HPDE6-E6E7 (cell line): ENCODE results near the gene OGDH.

ENCODE experiments used
- DNase-seq: peaks from one replicate; pipeline ENCODE4 v3.0.0; 2011; ENCODE audit warnings: missing footprints; ENCODE audit errors: extremely low spot score

Gene OGDH

DNA sequence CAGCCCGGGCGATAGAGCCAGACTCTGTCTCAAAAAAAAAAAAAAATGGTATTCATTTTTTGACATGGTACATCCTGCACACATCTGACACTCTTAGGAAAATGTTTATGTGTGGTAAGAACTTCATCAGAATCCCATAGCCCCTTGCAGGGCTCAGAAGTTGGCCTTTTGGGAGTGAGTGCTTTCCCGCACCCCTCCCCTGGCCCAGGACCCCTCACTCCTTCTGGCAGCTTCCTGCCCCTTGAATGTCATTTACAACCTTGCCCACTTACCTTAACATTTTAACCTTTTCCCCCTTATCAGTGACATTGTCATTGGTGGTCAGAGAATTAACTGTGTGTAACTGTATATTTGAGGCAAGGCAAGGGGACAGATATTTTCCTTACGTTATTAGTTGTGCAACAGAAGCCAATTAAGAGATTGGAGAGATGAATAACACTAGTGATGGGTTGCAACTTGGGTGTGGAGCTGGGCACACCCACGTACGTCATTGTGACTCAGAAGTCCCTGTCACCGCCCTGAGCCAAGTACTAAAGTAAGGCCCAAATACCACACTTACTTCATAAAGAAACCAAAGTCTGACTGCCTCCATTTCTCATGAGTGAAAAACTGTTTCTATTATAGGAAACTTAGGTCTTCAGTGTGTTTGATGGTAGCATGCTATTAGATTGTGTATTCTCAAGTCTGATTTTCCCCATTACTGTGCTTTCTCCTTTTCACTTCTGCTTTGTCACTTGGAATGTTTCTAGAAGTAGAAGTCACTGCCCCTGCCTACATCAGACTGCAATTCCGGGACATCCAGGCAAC, 31.6 kb downstream of the OGDH start:
- DNase-seq: peak; percentile 63

DNA sequence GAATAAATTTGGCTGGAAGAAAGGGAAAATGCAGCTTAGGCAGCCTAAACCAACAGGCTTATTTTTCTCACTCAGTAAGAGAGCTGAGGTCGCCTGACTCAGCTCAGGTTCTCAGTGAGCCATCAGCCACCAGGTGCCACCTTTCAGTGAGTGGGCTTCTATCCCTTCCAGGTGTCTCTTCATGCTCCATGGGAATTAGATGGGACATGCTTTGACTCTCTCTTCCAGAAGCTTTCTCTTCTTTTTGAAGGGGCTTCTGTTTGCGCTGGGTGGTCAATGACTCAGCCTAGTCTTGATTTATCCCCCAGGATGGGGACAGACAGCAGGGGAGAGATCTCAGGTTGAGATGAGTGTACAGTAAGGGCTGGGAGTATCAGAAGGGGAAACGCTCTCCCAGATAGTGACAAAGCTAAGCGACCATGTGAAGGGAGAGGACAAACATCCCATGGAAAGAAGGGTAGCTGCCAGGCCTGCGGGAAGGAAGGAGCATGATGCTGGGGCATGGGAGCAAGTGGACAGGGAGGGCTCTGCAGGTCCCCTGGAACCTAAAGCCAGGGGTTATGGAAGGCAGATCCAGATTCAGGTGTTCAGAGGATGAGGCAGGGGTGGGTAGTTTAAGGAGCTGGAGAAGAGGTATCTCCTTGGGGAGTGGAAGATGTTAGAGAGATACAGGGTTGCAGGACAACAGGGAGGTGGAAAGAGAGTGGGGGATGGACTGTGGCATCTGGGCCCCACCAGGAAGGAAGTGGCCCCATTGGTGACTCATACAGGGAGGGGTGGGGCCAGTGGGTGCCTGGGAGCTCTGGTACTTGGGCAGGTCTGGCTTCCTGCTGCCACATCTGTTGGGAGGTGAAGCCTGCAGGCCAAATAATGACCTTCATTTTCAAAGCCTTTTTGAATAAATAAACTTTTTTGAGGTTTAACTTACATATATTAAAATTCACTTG, 32.5 kb downstream of the OGDH start:
- DNase-seq: peak; percentile 83

DNA sequence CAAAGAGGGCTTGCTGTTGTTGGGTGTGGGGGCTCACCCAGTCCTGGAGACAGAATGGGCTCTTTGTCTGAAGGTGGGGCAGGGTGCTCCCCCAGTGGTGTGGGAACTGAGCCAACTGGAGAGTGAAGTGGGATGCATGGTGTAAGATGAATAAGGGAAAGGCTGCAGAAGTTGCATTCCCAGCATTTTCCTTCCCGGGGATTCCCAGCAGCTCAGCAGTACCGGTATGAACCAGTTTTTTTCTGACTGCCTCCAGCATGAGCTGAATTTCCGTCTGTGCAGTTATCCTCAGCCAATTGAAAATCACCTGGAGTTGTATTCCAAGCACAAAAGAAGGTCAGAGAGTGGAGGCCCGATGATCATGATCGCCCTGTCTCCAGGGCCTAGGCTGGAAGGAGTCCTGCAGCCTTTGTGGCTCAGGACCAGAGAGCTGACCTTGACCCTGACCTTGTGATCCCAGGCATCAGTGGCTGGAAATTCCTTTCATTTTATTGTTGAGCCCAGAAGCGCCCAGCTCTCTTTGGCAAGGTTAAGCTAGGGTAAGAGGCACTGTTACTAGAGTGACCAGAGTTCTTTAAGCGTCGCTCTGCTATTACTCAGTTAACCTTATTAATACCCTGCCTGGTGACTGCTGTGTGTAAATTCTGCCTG, 33.4 kb downstream of the OGDH start:
- DNase-seq: peak; percentile 70

DNA sequence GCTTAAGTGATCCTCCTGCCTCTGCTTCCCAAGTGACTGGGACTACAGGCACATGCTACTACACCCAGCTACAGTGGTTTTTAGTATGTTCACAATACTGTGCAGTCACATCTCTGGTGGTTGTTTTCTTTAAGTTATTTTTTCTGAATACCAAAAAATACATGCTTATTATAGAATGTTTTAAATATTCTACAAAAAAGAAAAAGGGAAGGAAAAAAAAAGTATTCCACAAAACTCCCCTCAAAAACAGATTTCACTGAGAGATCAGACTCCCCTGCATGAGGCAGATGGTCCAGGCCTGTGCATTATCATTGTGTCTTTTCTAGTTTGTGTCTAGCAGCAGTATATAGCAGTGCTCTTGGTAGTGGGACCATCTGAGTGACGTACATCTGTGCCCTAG, 36.8 kb downstream of the OGDH start:
- no peak for DNase-seq

DNA sequence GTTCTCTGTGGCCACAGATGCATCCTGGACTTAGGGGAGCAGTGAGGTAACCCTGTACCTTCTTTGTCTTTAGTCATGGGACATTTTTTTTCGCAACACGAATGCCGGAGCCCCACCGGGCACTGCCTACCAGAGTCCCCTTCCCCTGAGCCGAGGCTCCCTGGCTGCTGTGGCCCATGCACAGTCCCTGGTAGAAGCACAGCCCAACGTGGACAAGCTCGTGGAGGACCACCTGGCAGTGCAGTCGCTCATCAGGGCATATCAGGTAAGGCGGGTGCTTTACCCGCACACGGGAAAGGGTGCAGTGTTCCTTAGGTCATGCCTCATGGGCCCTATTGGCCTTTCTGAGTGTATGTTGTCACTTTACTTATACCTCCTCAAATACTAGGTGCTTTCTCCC, 38.8 kb downstream of the OGDH start:
- DNase-seq: no peak

DNA sequence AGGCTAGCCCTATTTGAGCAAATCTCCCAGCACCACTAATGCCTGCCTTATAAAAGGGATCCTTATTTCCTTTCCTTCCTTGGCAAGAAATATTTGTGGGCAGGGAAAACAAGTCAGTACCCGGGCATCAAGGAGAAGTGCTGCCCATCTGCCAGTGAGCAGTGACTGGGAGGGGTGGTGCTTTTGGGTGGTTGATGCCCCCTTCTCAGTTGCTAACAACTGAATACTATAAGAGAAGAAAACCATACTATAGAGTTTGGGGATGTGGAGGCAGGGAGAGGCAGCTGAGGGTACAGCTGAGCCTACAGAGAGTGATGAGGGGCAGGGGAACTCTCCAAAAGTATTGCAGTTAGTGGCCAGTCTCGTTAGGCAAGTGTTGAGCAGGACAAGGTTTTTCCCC, 39.3 kb downstream of the OGDH start:
- no peak for DNase-seq

DNA sequence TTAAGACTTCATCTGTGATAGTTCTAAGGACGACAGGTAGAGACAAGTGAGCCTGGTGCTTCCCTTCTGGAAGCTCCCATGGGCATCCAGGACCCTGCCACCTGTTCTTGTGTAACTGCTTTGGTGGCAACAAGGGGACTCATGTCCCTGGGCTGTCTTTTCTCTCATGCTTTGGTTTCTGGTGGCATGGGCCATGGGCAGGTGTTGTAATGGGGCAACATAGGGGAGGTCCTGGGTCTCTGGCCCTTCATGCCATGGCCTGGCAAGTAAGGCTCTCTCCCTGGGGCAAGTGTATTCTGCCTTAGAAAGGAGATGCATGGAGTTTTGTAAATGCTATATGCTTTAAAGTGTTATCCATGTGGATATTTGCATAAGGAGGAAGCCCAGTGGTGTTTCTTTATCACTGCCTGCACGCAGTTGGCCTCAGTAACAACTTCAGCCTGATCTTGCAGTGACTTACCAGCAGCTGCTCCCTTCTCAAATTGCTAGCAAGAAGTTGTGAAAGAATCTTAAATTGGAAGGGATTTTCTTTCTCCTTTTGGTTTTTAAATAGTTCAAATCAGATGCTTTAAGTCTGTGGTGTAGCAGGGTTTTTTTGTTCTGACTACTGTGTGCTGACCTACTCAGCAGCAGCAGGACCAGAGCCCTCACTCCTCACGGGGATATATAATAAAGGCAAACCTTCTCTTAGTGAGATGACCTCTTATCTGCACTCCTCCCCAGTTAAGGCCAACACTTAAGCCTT, 39.9 kb downstream of the OGDH start:
- no peak for DNase-seq

DNA sequence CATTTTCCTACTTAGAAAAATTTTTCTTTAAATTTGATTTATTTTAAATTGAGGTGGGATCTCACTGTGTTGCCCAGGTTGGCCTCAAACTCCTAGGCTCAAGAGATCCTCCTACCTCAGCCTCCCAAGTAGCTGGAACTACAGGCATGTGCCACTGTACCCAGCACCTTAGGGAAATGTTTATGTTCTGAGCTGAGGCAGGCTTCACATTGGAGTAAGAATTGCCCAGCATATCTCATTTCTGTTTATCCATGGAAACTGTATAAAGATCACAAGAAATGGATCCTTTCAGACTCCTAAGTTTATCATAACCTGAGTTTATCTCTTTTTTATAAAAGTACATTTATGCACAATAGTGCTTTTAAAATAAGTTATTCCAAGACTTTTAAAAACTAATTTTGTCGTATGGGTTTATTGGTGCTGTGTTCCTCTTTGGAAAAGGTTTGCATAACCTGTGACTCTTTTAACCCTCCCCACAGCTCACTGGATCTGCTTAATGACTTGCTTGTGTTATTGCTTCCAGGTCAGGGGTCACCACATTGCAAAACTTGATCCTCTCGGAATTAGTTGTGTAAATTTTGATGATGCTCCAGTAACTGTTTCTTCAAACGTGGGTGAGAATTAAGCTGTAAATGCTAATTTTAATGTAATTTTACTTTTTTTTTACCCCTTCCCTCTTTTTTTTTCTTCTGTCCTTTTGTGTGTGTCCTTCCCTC, 40.7 kb downstream of the OGDH start:
- no peak for DNase-seq

- no peak for DNase-seq
Observed at GRCh38 chr7:44647981-44648714, 41.7 kb downstream of the OGDH start.

DNA sequence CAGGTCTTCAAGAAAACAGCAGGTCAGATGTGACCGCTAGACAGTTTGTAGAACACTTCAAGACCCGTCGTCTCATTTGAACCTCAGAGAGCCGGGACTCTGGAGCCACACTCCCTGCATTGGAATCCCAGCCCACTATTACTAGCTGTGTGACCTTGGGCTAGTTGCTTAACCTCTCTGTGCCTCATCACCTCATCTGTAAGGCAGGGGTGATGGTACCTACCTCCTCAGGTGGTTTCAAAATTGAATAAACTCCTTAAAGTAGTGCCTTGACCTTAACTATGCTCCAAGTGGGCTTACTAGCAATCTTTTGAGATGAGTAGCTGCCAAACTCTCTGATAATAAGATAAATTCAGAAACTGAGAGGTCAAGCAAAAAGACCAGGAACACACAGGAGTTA, 43.8 kb downstream of the OGDH start:
- DNase-seq: no peak

GRCh38 chr7:44650772-44651171, 44.3 kb downstream of the OGDH start:
- no peak for DNase-seq

GRCh38 chr7:44652535-44652934, 46.1 kb downstream of the OGDH start:
- DNase-seq: no peak

DNA sequence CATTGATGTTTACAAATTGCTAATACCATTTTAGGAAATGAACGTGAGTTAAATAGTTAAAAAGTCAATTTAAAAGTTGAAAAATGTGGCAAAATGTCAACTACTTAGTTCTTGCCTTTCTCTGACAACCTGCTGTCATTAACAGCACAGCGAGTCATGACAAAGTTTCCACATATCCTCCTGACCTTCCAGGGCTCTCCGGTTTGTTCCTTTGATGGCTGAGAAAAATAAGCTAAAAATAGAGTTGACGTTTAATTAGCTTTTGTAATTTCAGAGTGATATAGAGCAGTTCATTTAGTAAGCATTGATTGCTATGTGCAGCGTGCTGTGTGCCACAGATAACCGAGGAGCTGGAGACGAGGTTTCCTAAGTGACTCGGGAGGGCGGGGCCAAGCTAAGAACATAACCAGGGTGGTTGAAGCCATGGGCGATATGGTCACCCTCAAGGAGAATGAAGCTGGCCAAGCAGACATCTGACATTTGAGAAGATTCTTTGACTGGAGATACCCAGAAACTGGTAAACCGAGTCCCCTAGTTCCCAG, 47.9 kb downstream of the OGDH start:
- DNase-seq: no peak

GRCh38 chr7:44655341-44655740, 48.9 kb downstream of the OGDH start:
- no peak for DNase-seq

DNA sequence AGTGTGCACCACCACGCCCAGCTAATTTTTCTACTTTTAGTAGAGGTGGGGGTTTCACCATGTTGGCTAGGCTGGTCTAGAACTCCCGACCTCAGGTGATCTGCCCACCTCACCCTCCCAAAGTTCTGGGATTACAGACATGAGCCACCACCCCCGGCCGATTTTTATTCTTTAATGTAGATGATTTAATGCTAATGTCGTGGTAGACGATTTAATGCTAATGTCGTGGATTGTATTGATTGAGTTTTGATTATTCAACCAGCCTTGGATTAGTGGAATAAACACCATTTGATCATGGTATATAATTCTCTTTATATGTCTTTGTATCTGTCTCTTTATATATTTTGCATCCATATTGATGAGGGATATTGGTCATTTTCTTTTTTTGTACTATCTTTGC, 52.6 kb downstream of the OGDH start:
- DNase-seq: no peak

DNA sequence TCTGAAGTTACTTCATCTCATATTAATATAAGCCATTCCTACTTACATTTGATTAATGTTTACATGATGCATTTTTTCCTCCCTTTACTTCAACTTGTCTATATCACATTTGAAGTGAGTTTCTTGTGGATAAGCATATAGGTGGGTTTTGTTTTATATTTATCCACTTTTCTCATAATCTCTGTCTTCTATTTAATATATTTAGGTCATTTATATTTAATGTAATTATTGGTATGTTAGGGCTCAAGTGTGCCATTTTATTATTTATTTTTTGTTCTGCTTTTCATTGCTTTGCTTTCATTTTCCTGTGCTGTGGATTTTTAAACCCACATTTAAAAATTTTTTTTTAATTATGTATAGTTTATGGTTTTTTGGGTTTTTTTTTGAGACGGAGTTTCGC, 54.8 kb downstream of the OGDH start:
- DNase-seq: no peak

DNA sequence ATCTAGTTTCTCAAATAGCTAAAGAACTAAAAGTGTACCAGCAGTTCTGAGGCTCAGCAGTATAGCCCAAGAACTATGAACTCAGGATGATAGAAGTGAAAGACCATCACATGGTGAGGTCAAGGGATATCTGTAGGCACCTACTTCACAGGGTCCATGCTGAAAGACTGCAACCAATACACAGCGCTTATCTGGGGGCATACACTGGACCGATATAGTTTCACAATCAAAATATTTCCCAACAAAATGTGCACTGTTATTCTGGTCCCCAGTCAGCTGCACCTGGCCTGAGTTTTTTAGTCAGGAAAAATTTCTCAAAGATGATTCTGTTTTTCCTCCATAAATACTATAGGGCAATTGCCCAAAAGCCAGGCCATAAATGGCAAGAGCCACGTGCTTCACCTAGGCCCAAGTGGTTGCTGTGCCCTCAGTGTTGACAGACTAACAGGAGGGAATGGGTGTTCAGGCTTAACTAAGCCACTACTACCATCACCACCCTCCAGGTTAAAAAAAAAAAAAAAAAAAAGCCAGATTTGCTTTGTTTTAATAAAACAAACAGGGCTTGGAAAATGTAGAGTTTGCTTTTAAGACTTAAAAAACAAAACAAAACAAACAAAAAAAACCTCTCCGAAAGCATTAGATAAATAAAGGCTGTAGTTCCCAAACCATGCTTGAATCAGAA, 58.5 kb downstream of the OGDH start:
- DNase-seq: no peak

DNA sequence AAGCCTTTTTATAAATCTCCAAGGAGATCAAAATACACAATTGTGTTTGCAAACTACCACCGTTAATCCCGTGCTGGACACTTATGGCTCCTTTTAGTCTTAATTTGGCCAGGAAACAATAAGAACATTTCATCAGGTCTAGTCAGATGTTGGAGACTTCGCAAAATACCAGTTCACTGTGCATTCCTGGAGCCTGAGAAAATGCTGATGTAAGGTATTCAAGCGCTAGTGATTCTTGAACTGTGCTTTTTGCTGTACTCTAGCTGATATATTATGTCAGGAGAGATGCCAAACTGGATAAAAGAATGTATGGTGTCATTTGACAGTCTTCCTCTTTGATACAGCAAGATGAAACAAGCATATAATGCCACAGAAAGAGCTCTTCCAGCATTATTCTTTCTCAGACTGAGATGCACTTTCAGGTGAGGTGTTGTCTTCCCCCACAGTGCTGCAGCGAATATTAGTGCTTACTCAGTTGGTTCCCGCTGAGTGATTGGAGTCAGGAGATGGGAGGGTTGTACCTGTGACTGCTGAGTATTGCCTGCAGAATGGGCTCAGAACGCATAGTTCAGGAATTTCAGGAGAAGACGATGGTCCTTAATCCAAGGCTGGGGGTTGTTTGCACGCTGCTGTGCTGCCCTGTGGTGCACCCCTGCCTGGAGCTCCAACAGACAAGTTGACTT, 59.2 kb downstream of the OGDH start:
- no peak for DNase-seq

DNA sequence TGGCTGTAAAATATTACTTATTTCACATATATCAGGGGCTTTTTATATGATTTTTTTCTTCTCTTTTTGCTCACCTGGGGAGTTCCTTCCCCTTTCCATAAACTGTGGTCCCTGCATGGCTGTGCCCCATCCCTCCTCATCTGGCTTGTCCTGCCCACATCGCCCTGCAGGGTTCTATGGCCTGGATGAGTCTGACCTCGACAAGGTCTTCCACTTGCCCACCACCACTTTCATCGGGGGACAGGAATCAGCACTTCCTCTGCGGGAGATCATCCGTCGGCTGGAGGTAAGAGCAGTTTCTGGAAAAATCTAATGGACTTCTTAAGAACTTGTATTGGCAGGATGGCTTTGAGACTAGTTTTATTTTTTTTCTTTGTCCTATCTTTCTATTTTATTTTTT, 60.1 kb downstream of the OGDH start:
- DNase-seq: no peak
